ENCODE results near the gene SYTL5. TPM values are rescaled to one million over a fixed set of nuclear protein-coding genes. Genes with fewer than 3 reads are reported as not detected.

SYTL5 gene
- total and polyA plus RNA-seq, 2 of the 4 experiments (the other 2 are of a cell fraction), result 0.19 to 0.54 TPM

DNA sequence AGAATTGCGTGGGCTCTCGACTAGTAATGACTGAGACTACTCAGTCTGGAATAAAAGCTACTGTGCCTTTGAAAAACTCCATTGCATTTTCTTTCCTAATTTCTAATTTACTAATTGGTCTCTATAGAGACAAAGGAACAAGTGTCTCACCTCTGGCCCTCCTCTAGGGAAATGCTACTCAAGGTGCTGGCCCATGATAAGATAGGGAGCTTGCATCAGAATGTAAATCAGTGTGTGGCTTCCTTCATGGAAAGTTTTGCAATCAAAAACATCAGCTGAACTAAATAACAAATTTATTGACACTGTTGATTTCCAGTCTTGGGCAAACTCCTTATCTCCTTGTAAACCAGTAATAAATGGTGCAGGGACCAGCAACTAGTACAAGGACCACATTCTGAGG lies 132.5 kb downstream of the SYTL5 start:
- Histone ChIP-seq H3K14ac (replicated peaks; ENCODE audit: low read depth, low read length) (no peak overlapping the region), H4K8ac (ENCODE audit: low read depth in 2 of 2, low read length in 2 of 2) (no peak overlapping the region), H3K9ac (ENCODE audit: low read depth, low read length) (no peak overlapping the region), H3K27ac (ENCODE audit: insufficient read depth, low read length) (no peak overlapping the region), H2BK5ac (ENCODE audit: low read depth, low read length, poor library complexity, severe bottlenecking) (no peak overlapping the region), H2AK5ac (ENCODE audit: low read depth, low read length) (no peak overlapping the region), H3K9me3 (ENCODE audit: control insufficient read depth, insufficient read depth, low read length) (no peaks in the 10 kb centered on the region), H2BK120ac (ENCODE audit: low read depth, low read length) (no peak overlapping the region), H3K56ac (ENCODE audit: extremely low read depth, insufficient read depth, low read length) (no peak overlapping the region), H3K9me1 (ENCODE audit: insufficient read depth, low read length) (no peaks in the 10 kb centered on the region), H3K4ac (ENCODE audit: low read depth, low read length) (no peak overlapping the region), H3K23ac (ENCODE audit: low read depth, low read length) (no peak overlapping the region), H3K79me1 (ENCODE audit: low read depth in 1 of 2, low read length in 2 of 2) (no peaks in the 10 kb centered on the region), H4K5ac (ENCODE audit: low read depth, low read length) (no peak overlapping the region), H2BK20ac (ENCODE audit: low read depth, low read length) (no peak overlapping the region), H4K91ac (ENCODE audit: insufficient read depth, low read depth, low read length) (no peak overlapping the region), H4K20me1 (ENCODE audit: insufficient read depth, low read length) (no peaks in the 10 kb centered on the region), H3K4me3 (ENCODE audit: insufficient read depth, low read depth, low read length) (no peak overlapping the region), H3K4me1 (ENCODE audit: control insufficient read depth, insufficient read depth, low read length) (peaks cover 3% of the 10 kb centered on the region; the same call in 1 of the 2 replicates), H3K18ac (ENCODE audit: low read depth, low read length) (no peak overlapping the region), H3K27me3 (ENCODE audit: control insufficient read depth, insufficient read depth, low read length) (no peaks in the 10 kb centered on the region; the same call in 1 of the 2 replicates), H2AFZ (replicated peaks; ENCODE audit: low read length, poor library complexity) (no peak overlapping the region), H3K36me3 (ENCODE audit: control insufficient read depth, insufficient read depth, low read length) (no peaks in the 10 kb centered on the region), H3K4me2 (ENCODE audit: low read depth, low read length) (no peak overlapping the region), H2AK9ac (replicated peaks; ENCODE audit: low read depth, low read length, poor library complexity) (no peak overlapping the region), H2BK15ac (ENCODE audit: low read depth, low read length) (no peak overlapping the region)
- ATAC-seq (ENCODE audit: low read depth), result no peak
- intact Hi-C loops (cut with micrococcal nuclease), result no loop called here
- no peak for TF ChIP-seq RFX5 (IDR thresholded peaks at IDR 0.05; ENCODE audit: low read depth, low read length)
- TF ChIP-seq BHLHE40 (IDR thresholded peaks at IDR 0.05; ENCODE audit: low read depth, low read length), result no peak
- BruUV-seq (replicated peaks), result no TSS peak
- ChIA-PET CTCF (no interaction called here), POLR2A (ENCODE audit: unreplicated experiment) (no interaction called here)
- no CpG with 5 or more reads among the region's 2 CpGs for WGBS, 2 experiments (ENCODE audit: extremely low coverage in 2 of 2, insufficient read length in 1 of 2)
- DNase-seq, result no peak
- in situ Hi-C loops (cut with MboI; ENCODE audit: low sequenced_read_pairs), result loop anchor here (25.0 kb wide), 1 partner anchor 102 kb away; no protein-coding TSS in a partner anchor
- dilution Hi-C loops (cut with HindIII; ENCODE audit: low sequenced_read_pairs, unreplicated experiment), result no loop called here

Data from IMR-90 (cell line).